GM23248 (cell line): ENCODE measurements around the gene PRKAR1B. TPM values are rescaled to one million over a fixed set of nuclear protein-coding genes. Genes with fewer than 3 reads are reported as not detected.

Source experiments
- DNase-seq: peaks from one replicate; pipeline ENCODE4 v3.0.0-alpha.2; 2015
- H2AFZ ChIP-seq: fragments of 200-600 bp; sonication (generic); 2 replicates; pipeline ENCODE4 v1.6.1; 2016; ENCODE audit warnings: antibody characterized with exemption
- H3F3A ChIP-seq: fragments of 200-600 bp; sonication (generic); 2 replicates; pipeline ENCODE4 v1.6.1; 2016; ENCODE audit warnings: mild to moderate bottlenecking, antibody characterized with exemption, mixed run types; ENCODE audit not compliant: insufficient read depth
- H3K27ac ChIP-seq: fragments of 200-600 bp; sonication (generic); 2 replicates; pipeline ENCODE4 v1.5.1; 2016; ENCODE audit warnings: mild to moderate bottlenecking
- H3K27me3 ChIP-seq: fragments of 200-600 bp; sonication (generic); replicated peaks from 2 replicates; pipeline ENCODE4 v1.6.1; 2016; ENCODE audit warnings: mild to moderate bottlenecking; ENCODE audit not compliant: insufficient read depth
- H3K36me3 ChIP-seq: fragments of 200-600 bp; sonication (generic); 2 replicates; pipeline ENCODE4 v1.6.1; 2016; ENCODE audit warnings: low read depth, mild to moderate bottlenecking
- H3K4me1 ChIP-seq: fragments of 200-600 bp; sonication (generic); 2 replicates; pipeline ENCODE4 v1.6.1; 2016; ENCODE audit warnings: mild to moderate bottlenecking; ENCODE audit not compliant: insufficient read depth
- H3K4me2 ChIP-seq: fragments of 200-600 bp; sonication (generic); one replicate; pipeline ENCODE4 v1.6.1; 2016; ENCODE audit warnings: mild to moderate bottlenecking; ENCODE audit not compliant: unreplicated experiment
- H3K4me3 ChIP-seq: fragments of 200-600 bp; sonication (generic); 2 replicates; pipeline ENCODE4 v1.5.1; 2016; ENCODE audit warnings: mild to moderate bottlenecking
- H3K79me2 ChIP-seq: fragments of 200-600 bp; sonication (generic); 2 replicates; pipeline ENCODE4 v1.6.1; 2016; ENCODE audit warnings: mild to moderate bottlenecking; ENCODE audit not compliant: insufficient read depth
- H3K9ac ChIP-seq: fragments of 200-600 bp; sonication (generic); 2 replicates; pipeline ENCODE4 v1.6.1; 2016; ENCODE audit warnings: mild to moderate bottlenecking
- H3K9me2 ChIP-seq: fragments of 200-600 bp; sonication (generic); 2 replicates; pipeline ENCODE4 v1.6.1; 2016; ENCODE audit warnings: mixed run types, mild to moderate bottlenecking, moderate library complexity; ENCODE audit not compliant: insufficient read depth
- H3K9me3 ChIP-seq: fragments of 200-600 bp; sonication (generic); one replicate; pipeline ENCODE4 v1.6.1; 2017; ENCODE audit warnings: low read depth
- H4K20me1 ChIP-seq: fragments of 200-600 bp; sonication (generic); 2 replicates; pipeline ENCODE4 v1.6.0; 2016; ENCODE audit not compliant: insufficient read depth
- EZH2 ChIP-seq: fragments of 200-600 bp; sonication (generic); IDR thresholded peaks from 2 replicates; pipeline ENCODE4 v1.6.1; 2018; ENCODE audit warnings: antibody characterized with exemption, mild to moderate bottlenecking; ENCODE audit not compliant: insufficient read depth, poor library complexity, severe bottlenecking
- EZH2phosphoT487 ChIP-seq: fragments of 200-600 bp; sonication (generic); IDR thresholded peaks from 2 replicates; pipeline ENCODE4 v1.6.1; 2018; ENCODE audit warnings: antibody characterized with exemption, moderate library complexity, mild to moderate bottlenecking, low read depth; ENCODE audit not compliant: insufficient read depth
- WGBS, 2 experiments: methylation state at CpG; one replicate each; pipeline ENCODE4 v1.1.6; 2015 to 2017; ENCODE audit warnings: low lambda C conversion rate in 2 of 2, low coverage in 1 of 2; ENCODE audit errors: missing lambda C conversion rate in 2 of 2; 5-methylcytosine and 5-hydroxymethylcytosine counted together
- in situ Hi-C: fragments of 300-500 bp; cut with MboI; formaldehyde crosslinking; loops from 2 replicates; pipeline ENCODE4 v1.15.0; 2020
- polyA plus RNA-seq: library from polyadenylated mRNA; unstranded; fragments of >200 nt; fragmentation: Nextera tagmentation; extraction: Ambion mirVana; gene quantifications from 2 replicates; pipeline ENCODE4 v1.2.1, GENCODE V29; 2016
- total RNA-seq: library from RNA; depleted of rRNA; stranded (reverse); fragments of >200 nt; shearing (Covaris generic); gene quantifications from 2 replicates; pipeline ENCODE4 v1.2.3, GENCODE V29; 2014

PRKAR1B gene
- total and polyA plus RNA-seq, 2 experiments from 2014 or later: 10.2 to 12.9 TPM

GRCh38 chr7:680411-681127, 46.5 kb downstream of the PRKAR1B start:
- Histone ChIP-seq H3K27me3 (no peaks in the 10 kb centered on the region), H2AFZ (no peak overlapping the region), H3K27ac (no peak overlapping the region), H3K4me2 (no peak overlapping the region), H3K4me3 (no peak overlapping the region), H3K9me3 (no peaks in the 10 kb centered on the region), H3K36me3 (no peaks in the 10 kb centered on the region), H4K20me1 (no peaks in the 10 kb centered on the region), H3K4me1 (no peaks in the 10 kb centered on the region), H3K9me2 (no peaks in the 10 kb centered on the region), H3K9ac (no peak overlapping the region), H3F3A (no peaks in the 10 kb centered on the region), H3K79me2 (no peaks in the 10 kb centered on the region)
- DNase-seq: no peak
- TF ChIP-seq EZH2 (no peak), EZH2phosphoT487 (no peak)
- WGBS, 2 experiments: 93 to 94% methylated on average over 17 to 25 of the region's 25 CpGs
- in situ Hi-C loops: no loop called here

- in situ Hi-C loops: no loop called here
- TF ChIP-seq EZH2 (no peak), EZH2phosphoT487 (no peak)
- Histone ChIP-seq H3K27me3 (no peaks in the 10 kb centered on the region), H3K9me3 (no peaks in the 10 kb centered on the region), H3K79me2 (no peaks in the 10 kb centered on the region), H3K9me2 (no peaks in the 10 kb centered on the region), H3K27ac (no peak overlapping the region), H3F3A (no peaks in the 10 kb centered on the region), H2AFZ (no peak overlapping the region), H3K4me1 (no peaks in the 10 kb centered on the region), H3K4me2 (no peak overlapping the region), H3K4me3 (no peak overlapping the region), H3K9ac (no peak overlapping the region), H4K20me1 (no peaks in the 10 kb centered on the region), H3K36me3 (no peaks in the 10 kb centered on the region)
- no peak for DNase-seq
- WGBS, 2 experiments: 97 to 98% methylated on average over 15 to 23 of the region's 23 CpGs
Observed at GRCh38 chr7:676972-677385, 50.1 kb downstream of the PRKAR1B start.

- Histone ChIP-seq H2AFZ (no peak overlapping the region), H3K27ac (no peak overlapping the region), H3K9ac (no peak overlapping the region), H3K9me2 (no peaks in the 10 kb centered on the region), H3F3A (no peaks in the 10 kb centered on the region), H3K4me3 (no peak overlapping the region), H3K4me2 (no peak overlapping the region), H3K4me1 (no peaks in the 10 kb centered on the region), H3K9me3 (no peaks in the 10 kb centered on the region), H3K36me3 (no peaks in the 10 kb centered on the region), H4K20me1 (no peaks in the 10 kb centered on the region), H3K79me2 (no peaks in the 10 kb centered on the region), H3K27me3 (no peaks in the 10 kb centered on the region)
- in situ Hi-C loops: no loop called here
- no peak for DNase-seq
- TF ChIP-seq EZH2phosphoT487 (no peak), EZH2 (no peak)
- WGBS, 2 experiments: 94 to 96% methylated on average over 29 to 38 of the region's 40 CpGs
Observed at GRCh38 chr7:676246-676971, 50.7 kb downstream of the PRKAR1B start.

- no peaks in the 10 kb centered on the region for H3K27me3 ChIP-seq
- no peak for DNase-seq
- 93 to 97% methylated on average over 16 of the region's 16 CpGs for WGBS, 2 experiments
- no peaks in the 10 kb centered on the region for H3K36me3 ChIP-seq
- H3K27ac ChIP-seq: no peak overlapping the region
- no peaks in the 10 kb centered on the region for H3K79me2 ChIP-seq
- H3K9me3 ChIP-seq: no peaks in the 10 kb centered on the region
- no peak overlapping the region for H3K4me3 ChIP-seq
- H3K4me2 ChIP-seq: no peak overlapping the region
- TF ChIP-seq EZH2phosphoT487 (no peak), EZH2 (no peak)
- H3K9me2 ChIP-seq: no peaks in the 10 kb centered on the region
- no peak overlapping the region for H3K9ac ChIP-seq
- in situ Hi-C loops: no loop called here
- no peaks in the 10 kb centered on the region for H4K20me1 ChIP-seq
- no peaks in the 10 kb centered on the region for H3F3A ChIP-seq
- H3K4me1 ChIP-seq: no peaks in the 10 kb centered on the region
- H2AFZ ChIP-seq: no peak overlapping the region
Observed at GRCh38 chr7:674454-675410, 52.3 kb downstream of the PRKAR1B start.
